Uterus (tissue), 2 donors: ENCODE measurements around the gene TRDMT1.

Experiments used
- CTCF ChIP-seq, 4 experiments: fragments of 200-600 bp in 2 of 4; fragments of 450-650 bp in 2 of 4; sonication (generic) in 2 of 4; IDR thresholded peaks; one replicate each; pipeline ENCODE4 v1.5.1; 2016 to 2019; ENCODE audit warnings: antibody characterized with exemption in 4 of 4, mild to moderate bottlenecking in 2 of 4, moderate library complexity in 1 of 4
- POLR2A ChIP-seq, 2 donors: fragments of 450-650 bp; IDR thresholded peaks; one replicate each; pipeline ENCODE4 v1.6.1; 2016; ENCODE audit warnings: antibody characterized with exemption in 2 of 2, mild to moderate bottlenecking in 1 of 2, moderate library complexity in 1 of 2

GRCh38 chr10:17216217-17216900 lies 14.9 kb upstream of the TRDMT1 start:
- TF ChIP-seq CTCF (IDR thresholded peaks at IDR 0.05): no peak
- TF ChIP-seq POLR2A (IDR thresholded peaks at IDR 0.05): no peak
